HL-60 (cell line): ENCODE results near the gene PPFIBP2.

Experiments
- REST ChIP-seq: IDR thresholded peaks from 2 replicates; pipeline ENCODE4 v1.6.1; 2012; ENCODE audit warnings: low read depth; ENCODE audit not compliant: insufficient replicate concordance
- TF ChIP-seq, protein P1 (sequence below): IDR thresholded peaks from one replicate; pipeline ENCODE4 v1.5.1; 2011; ENCODE audit warnings: low read length, control low read depth, inconsistent platforms; ENCODE audit not compliant: insufficient read depth

DNA sequence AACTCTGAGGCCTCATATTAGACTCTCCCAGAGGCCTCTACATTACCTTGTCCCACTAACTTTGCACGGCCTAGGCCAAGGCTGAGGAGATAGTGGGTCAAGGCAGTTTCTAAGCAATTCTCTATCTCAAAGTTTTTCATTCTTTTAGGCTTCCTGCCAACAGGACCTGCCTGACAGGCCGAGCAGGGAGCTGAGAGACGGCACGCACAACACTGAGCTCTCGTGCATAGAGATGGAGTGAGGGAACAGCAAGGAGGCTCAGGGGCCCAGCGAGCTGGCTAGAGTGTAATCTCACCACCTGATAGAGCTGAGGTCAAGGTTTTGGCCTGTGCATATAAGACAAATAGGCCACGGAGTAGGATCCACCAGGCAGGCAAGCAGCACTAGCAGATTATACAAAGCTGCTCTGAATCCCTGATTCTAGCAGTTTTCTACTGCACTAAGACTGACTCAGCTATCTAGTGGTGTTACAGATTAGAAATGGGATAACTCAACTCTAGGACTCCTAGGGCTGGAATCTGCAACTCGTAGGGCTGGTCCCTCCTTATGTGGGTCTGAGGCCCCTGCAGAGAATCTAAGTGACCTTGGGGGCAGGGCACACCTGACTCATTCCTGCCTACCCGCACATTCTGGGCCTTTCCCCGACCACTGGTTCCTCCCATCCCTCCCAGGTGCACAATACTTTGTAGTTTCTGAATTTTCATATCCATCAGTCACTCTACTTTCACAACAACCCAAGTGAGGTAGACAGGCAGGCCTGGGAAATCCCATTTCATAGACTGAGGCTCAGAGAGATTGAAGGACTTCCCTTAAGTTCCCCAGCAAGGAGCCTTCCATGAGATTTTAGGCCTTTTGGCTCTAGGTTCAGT, 157.8 kb downstream of the PPFIBP2 start:
- TF ChIP-seq, protein P1, sequence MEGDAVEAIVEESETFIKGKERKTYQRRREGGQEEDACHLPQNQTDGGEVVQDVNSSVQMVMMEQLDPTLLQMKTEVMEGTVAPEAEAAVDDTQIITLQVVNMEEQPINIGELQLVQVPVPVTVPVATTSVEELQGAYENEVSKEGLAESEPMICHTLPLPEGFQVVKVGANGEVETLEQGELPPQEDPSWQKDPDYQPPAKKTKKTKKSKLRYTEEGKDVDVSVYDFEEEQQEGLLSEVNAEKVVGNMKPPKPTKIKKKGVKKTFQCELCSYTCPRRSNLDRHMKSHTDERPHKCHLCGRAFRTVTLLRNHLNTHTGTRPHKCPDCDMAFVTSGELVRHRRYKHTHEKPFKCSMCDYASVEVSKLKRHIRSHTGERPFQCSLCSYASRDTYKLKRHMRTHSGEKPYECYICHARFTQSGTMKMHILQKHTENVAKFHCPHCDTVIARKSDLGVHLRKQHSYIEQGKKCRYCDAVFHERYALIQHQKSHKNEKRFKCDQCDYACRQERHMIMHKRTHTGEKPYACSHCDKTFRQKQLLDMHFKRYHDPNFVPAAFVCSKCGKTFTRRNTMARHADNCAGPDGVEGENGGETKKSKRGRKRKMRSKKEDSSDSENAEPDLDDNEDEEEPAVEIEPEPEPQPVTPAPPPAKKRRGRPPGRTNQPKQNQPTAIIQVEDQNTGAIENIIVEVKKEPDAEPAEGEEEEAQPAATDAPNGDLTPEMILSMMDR, result no peak
- TF ChIP-seq REST, result no peak
